Measurements from ENCODE around the gene MFSD2A. TPM values are rescaled to one million over a fixed set of nuclear protein-coding genes. Genes with fewer than 3 reads are reported as not detected.
"Not testable (repeated sequence)": the region's sequence is repeated elsewhere in the genome, so short reads cannot be mapped to it uniquely, and the experiment has no call there.

MFSD2A gene
- total RNA-seq, 4 donors from 2014 or later = 1.7 to 5.1 (median 4.1) TPM

DNA sequence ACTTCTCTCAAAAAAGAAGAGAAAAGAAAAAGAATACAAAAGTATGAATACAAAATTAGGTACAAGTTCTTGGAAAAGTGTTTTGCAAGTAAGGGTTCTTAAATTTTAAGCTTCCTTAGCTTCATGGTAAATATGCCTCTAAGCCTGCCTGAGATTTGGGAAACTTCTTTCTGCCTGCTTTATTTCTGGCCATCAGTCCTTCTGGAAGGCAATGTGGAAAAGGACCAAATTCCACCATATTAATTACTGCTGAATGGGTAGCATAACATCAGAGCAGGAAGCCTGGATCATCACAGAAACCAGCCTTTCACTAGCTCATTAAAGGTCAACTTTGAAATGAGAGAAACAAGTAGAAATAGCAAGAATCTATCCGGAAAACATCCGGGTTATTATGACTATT lies 46.5 kb downstream of the MFSD2A start:
- 79% methylated on average over 2 of the region's 2 CpGs for WGBS
- Histone ChIP-seq H3K9me3 (no peaks in the 10 kb centered on the region), H3K27ac (replicated peaks in 1 of 4) (no peak overlapping the region), H3K27me3 (no peaks in the 10 kb centered on the region), H3K4me1 (peaks cover 0 to 5% (median 0%) of the 10 kb centered on the region in 4 donors), H3K36me3 (no peaks in the 10 kb centered on the region), H3K4me3 (no peak overlapping the region)
- no peak for DNase-seq (ENCODE audit: extremely low spot score)
- TF ChIP-seq, protein P1, sequence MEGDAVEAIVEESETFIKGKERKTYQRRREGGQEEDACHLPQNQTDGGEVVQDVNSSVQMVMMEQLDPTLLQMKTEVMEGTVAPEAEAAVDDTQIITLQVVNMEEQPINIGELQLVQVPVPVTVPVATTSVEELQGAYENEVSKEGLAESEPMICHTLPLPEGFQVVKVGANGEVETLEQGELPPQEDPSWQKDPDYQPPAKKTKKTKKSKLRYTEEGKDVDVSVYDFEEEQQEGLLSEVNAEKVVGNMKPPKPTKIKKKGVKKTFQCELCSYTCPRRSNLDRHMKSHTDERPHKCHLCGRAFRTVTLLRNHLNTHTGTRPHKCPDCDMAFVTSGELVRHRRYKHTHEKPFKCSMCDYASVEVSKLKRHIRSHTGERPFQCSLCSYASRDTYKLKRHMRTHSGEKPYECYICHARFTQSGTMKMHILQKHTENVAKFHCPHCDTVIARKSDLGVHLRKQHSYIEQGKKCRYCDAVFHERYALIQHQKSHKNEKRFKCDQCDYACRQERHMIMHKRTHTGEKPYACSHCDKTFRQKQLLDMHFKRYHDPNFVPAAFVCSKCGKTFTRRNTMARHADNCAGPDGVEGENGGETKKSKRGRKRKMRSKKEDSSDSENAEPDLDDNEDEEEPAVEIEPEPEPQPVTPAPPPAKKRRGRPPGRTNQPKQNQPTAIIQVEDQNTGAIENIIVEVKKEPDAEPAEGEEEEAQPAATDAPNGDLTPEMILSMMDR (IDR thresholded peaks at IDR 0.05) = no peak
- TF ChIP-seq EP300 (IDR thresholded peaks at IDR 0.05) = no peak
- no peak for TF ChIP-seq POLR2AphosphoS5 (IDR thresholded peaks at IDR 0.05)
- TF ChIP-seq POLR2A (IDR thresholded peaks at IDR 0.05; ENCODE audit: low read depth) = no peak
- intact Hi-C loops (cut with DNase I) = no loop called here

DNA sequence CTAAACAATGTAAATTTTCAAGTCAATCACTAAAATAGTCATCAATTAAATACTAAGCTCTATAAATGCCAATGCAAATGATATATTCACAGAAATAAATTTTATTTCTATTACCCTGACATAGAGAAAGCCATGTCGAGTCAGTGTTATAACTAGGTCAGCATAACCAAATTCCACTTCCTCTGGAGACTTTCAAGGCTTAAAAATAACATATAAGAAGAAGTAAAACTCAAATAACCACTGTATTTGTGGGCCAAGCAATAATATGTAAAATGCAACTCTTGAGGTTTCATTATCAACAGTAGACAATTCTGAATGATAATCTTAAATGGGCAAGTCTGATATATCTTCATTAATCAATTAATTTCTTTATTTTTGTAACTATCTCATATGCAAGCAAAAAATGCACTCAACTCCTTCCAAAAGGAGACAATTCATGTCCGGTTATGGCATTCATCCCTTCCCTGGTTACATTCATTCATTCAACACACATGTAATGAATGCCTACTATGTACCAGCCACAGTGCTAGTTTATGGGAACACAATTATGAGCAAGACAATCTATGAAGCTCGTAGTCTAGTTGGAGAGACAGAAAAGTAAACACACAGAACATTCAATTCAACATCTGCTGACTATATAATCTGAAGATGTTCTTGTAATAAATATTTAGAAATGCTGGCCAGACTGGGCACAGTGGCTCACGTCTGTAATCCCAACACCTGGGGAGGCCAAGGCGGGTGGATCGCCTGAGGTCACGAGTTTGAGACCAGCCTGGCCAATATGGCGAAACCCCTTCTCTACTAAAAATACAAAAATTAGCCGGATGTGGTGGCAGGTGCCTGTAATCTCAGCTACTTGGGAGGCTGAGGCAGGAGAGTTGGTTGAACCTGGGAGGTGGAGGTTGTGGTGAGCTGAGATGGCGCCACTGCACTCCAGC lies 48.5 kb downstream of the MFSD2A start:
- H3K9me3 ChIP-seq = no peaks in the 10 kb centered on the region
- H3K27me3 ChIP-seq = no peaks in the 10 kb centered on the region
- H3K4me1 ChIP-seq = peaks cover 0 to 5% (median 0%) of the 10 kb centered on the region in 4 donors
- 73% methylated on average over 10 of the region's 10 CpGs for WGBS
- no peak for DNase-seq (ENCODE audit: extremely low spot score)
- H3K36me3 ChIP-seq = no peaks in the 10 kb centered on the region
- no peak for TF ChIP-seq POLR2A (IDR thresholded peaks at IDR 0.05; ENCODE audit: low read depth)
- no peak for TF ChIP-seq POLR2AphosphoS5 (IDR thresholded peaks at IDR 0.05)
- TF ChIP-seq, protein P1 (IDR thresholded peaks at IDR 0.05) = no peak
- no peak for TF ChIP-seq EP300 (IDR thresholded peaks at IDR 0.05)
- intact Hi-C loops (cut with DNase I) = no loop called here
- no peak overlapping the region for H3K4me3 ChIP-seq
- H3K27ac ChIP-seq (replicated peaks in 1 of 4) = no peak overlapping the region

- no peak overlapping the region for H3K27ac ChIP-seq (replicated peaks in 1 of 4)
- H3K27me3 ChIP-seq = no peaks in the 10 kb centered on the region
- DNase-seq (ENCODE audit: extremely low spot score) = no peak
- TF ChIP-seq POLR2A (IDR thresholded peaks at IDR 0.05; ENCODE audit: low read depth) (no peak), POLR2AphosphoS5 (IDR thresholded peaks at IDR 0.05) (no peak), EP300 (IDR thresholded peaks at IDR 0.05) (no peak)
- TF ChIP-seq, protein P1 (IDR thresholded peaks at IDR 0.05) = no peak
- WGBS = 49% methylated on average over 2 of the region's 2 CpGs
- peaks cover 0 to 5% (median 0%) of the 10 kb centered on the region in 4 donors for H3K4me1 ChIP-seq
- no peak overlapping the region for H3K4me3 ChIP-seq
- H3K36me3 ChIP-seq = no peaks in the 10 kb centered on the region
- H3K9me3 ChIP-seq = no peaks in the 10 kb centered on the region
- intact Hi-C loops (cut with DNase I) = no loop called here
Measured at GRCh38 chr1:40004857-40005256, 49.9 kb downstream of the MFSD2A start.

- H3K9me3 ChIP-seq; DNase-seq (ENCODE audit: extremely low spot score); H3K36me3 ChIP-seq; H3K27me3 ChIP-seq; H3K4me1 ChIP-seq; intact Hi-C loops (cut with DNase I); H3K27ac ChIP-seq (replicated peaks in 1 of 4); H3K4me3 ChIP-seq: not testable (repeated sequence)
- 87% methylated on average over 3 of the region's 3 CpGs for WGBS
Measured at GRCh38 chr1:40007481-40008034, 52.6 kb downstream of the MFSD2A start.

GRCh38 chr1:40011198-40011597 lies 56.3 kb downstream of the MFSD2A start:
- TF ChIP-seq POLR2AphosphoS5 (IDR thresholded peaks at IDR 0.05) (no peak), POLR2A (IDR thresholded peaks at IDR 0.05; ENCODE audit: low read depth) (no peak), EP300 (IDR thresholded peaks at IDR 0.05) (no peak)
- TF ChIP-seq, protein P1 (IDR thresholded peaks at IDR 0.05) = no peak
- no peak for DNase-seq (ENCODE audit: extremely low spot score)
- Histone ChIP-seq H3K4me1 (no peaks in the 10 kb centered on the region), H3K27me3 (no peaks in the 10 kb centered on the region), H3K27ac (replicated peaks in 1 of 4) (no peak overlapping the region), H3K36me3 (no peaks in the 10 kb centered on the region), H3K4me3 (no peak overlapping the region), H3K9me3 (no peaks in the 10 kb centered on the region)
- intact Hi-C loops (cut with DNase I) = no loop called here
- WGBS = 87% methylated on average over 3 of the region's 3 CpGs

Measured in esophagus muscularis mucosa (tissue), 4 donors.